CD8-positive, alpha-beta memory T cell (primary cell): ENCODE data around the gene CXCL16. TPM values are rescaled to one million over a fixed set of nuclear protein-coding genes. Genes with fewer than 3 reads are reported as not detected.

Source experiments
- CTCF ChIA-PET: fragments of 350-600 bp; sonication (Branson Sonifier 250); formaldehyde crosslinking; loops from one replicate; lab custom pipeline; 2021; ENCODE audit warnings: antibody characterized with exemption; lab: Charles Lee
- POLR2A ChIA-PET: fragments of 350-600 bp; sonication (Branson Sonifier 250); formaldehyde crosslinking; loops from one replicate; lab custom pipeline; 2021; ENCODE audit warnings: antibody characterized with exemption; lab: Charles Lee
- DNase-seq, 5 donors: peaks; one replicate each; pipeline versions ENCODE4 v3.0.0 to v3.0.0-alpha.2; 2020 to 2022; ENCODE audit warnings: mixed read lengths in 1 of 5
- H3K27ac ChIP-seq: one replicate; pipeline ENCODE4 v1.7.0; 2013; ENCODE audit warnings: low read depth, mild to moderate bottlenecking, low read length, moderate library complexity
- H3K27me3 ChIP-seq: 2 replicates; pipeline ENCODE4 v1.7.0; 2013; ENCODE audit warnings: low read length, mild to moderate bottlenecking; ENCODE audit not compliant: insufficient read depth, poor library complexity, severe bottlenecking
- H3K36me3 ChIP-seq: 2 replicates; pipeline ENCODE4 v1.7.0; 2013; ENCODE audit warnings: mild to moderate bottlenecking, low read length, moderate library complexity; ENCODE audit not compliant: insufficient read depth
- H3K4me1 ChIP-seq: 2 replicates; pipeline ENCODE4 v1.7.0; 2013; ENCODE audit warnings: mild to moderate bottlenecking, low read length, moderate library complexity; ENCODE audit not compliant: insufficient read depth
- H3K4me3 ChIP-seq: 2 replicates; pipeline ENCODE4 v1.7.0; 2013; ENCODE audit warnings: mild to moderate bottlenecking, low read length
- H3K9me3 ChIP-seq: 2 replicates; pipeline ENCODE4 v1.7.0; 2013; ENCODE audit warnings: mild to moderate bottlenecking, low read length
- H3K27ac Mint-ChIP-seq, 8 donors: one replicate each; pipeline ENCODE4 v1.8.0; 2020 to 2021; ENCODE audit warnings: mixed read lengths in 8 of 8, mild to moderate bottlenecking in 6 of 8, inconsistent platforms in 3 of 8, moderate library complexity in 3 of 8
- H3K27me3 Mint-ChIP-seq, 2 donors: one replicate each; pipeline ENCODE4 v1.8.0; 2020 to 2021; ENCODE audit warnings: mixed read lengths in 2 of 2, mild to moderate bottlenecking in 1 of 2, moderate library complexity in 1 of 2
- H3K36me3 Mint-ChIP-seq, 3 donors: one replicate each; pipeline ENCODE4 v1.8.0; 2020 to 2021; ENCODE audit warnings: mixed read lengths in 3 of 3, inconsistent platforms in 1 of 3, mild to moderate bottlenecking in 1 of 3
- H3K4me1 Mint-ChIP-seq, 3 donors: one replicate each; pipeline ENCODE4 v1.8.0; 2020 to 2021; ENCODE audit warnings: mixed read lengths in 3 of 3, inconsistent platforms in 1 of 3, mild to moderate bottlenecking in 1 of 3
- H3K4me3 Mint-ChIP-seq, 7 donors: one replicate each; pipeline ENCODE4 v1.8.0; 2020 to 2021; ENCODE audit warnings: mixed read lengths in 7 of 7, mild to moderate bottlenecking in 6 of 7, moderate library complexity in 4 of 7, inconsistent platforms in 2 of 7
- H3K9me3 Mint-ChIP-seq, 5 donors: one replicate each; pipeline ENCODE4 v1.8.0; 2020 to 2022; ENCODE audit warnings: mixed read lengths in 5 of 5, mild to moderate bottlenecking in 3 of 5, moderate library complexity in 2 of 5, inconsistent platforms in 1 of 5
- polyA plus RNA-seq: library from polyadenylated mRNA; unstranded; fragments of 300-500 nt; fragmentation: Illumina TruSeq; gene quantifications from one replicate; pipeline ENCODE4 v1.2.3, GENCODE V29; 2021
- total RNA-seq, 2 experiments: library from RNA; stranded (reverse); gene quantifications; one replicate each; pipeline ENCODE4 v1.2.3, GENCODE V29; 2021

Gene CXCL16
- total and polyA plus RNA-seq, 3 experiments from 2014 or later = 2.4 to 3.0 (median 2.8) TPM

DNA sequence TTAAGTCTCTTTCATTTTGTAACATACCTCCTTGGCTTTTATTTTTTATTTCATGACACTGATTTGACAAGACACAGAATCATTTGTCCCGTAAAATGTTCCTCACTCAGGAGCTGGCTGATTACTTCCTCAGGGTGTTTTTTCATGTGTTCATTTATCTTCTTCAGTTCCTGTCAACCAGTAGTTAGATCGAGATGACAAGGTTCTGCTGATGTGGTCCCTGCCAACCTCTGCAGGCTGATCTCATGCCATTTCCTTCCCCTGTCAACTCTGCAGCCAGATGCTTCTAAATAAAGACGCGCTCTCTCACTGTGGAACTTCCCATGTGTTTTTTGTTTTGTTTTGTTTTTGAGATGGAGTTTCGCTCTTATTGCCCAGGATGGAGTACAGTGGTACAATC is 8.1 kb upstream of the CXCL16 start:
- no peaks in the 10 kb centered on the region for H3K36me3 ChIP-seq
- H3K9me3 ChIP-seq = no peaks in the 10 kb centered on the region
- Mint-ChIP-seq H3K36me3 (no peaks in the 10 kb centered on the region), H3K4me1 (peaks cover 9 to 15% (median 14%) of the 10 kb centered on the region in 3 donors), H3K27ac (peak overlapping the region in 7 of 8 donors; percentile 44 to 83 (median 59)), H3K27me3 (peaks cover 12 to 31% of the 10 kb centered on the region in 2 donors), H3K4me3 (peak overlapping the region; percentile 18 to 77 (median 57)), H3K9me3 (no peaks in the 10 kb centered on the region)
- H3K27ac ChIP-seq = no peak overlapping the region
- peaks cover 10% of the 10 kb centered on the region for H3K4me1 ChIP-seq
- no peak overlapping the region for H3K4me3 ChIP-seq
- POLR2A ChIA-PET = interaction anchor here (0.9 kb wide), 1 partner anchor 42 kb away, joined by 3 read pairs; no protein-coding TSS in a partner anchor
- peak in 1 of 5 donors; percentile 53 for DNase-seq
- CTCF ChIA-PET = interaction anchor here (1.6 to 1.8 kb wide), 2 partner anchors 38 to 42 kb away, joined by 4 read pairs; partner anchors contain the start of genes ARRB2 and GLTPD2
- peaks cover 3% of the 10 kb centered on the region for H3K27me3 ChIP-seq

DNA sequence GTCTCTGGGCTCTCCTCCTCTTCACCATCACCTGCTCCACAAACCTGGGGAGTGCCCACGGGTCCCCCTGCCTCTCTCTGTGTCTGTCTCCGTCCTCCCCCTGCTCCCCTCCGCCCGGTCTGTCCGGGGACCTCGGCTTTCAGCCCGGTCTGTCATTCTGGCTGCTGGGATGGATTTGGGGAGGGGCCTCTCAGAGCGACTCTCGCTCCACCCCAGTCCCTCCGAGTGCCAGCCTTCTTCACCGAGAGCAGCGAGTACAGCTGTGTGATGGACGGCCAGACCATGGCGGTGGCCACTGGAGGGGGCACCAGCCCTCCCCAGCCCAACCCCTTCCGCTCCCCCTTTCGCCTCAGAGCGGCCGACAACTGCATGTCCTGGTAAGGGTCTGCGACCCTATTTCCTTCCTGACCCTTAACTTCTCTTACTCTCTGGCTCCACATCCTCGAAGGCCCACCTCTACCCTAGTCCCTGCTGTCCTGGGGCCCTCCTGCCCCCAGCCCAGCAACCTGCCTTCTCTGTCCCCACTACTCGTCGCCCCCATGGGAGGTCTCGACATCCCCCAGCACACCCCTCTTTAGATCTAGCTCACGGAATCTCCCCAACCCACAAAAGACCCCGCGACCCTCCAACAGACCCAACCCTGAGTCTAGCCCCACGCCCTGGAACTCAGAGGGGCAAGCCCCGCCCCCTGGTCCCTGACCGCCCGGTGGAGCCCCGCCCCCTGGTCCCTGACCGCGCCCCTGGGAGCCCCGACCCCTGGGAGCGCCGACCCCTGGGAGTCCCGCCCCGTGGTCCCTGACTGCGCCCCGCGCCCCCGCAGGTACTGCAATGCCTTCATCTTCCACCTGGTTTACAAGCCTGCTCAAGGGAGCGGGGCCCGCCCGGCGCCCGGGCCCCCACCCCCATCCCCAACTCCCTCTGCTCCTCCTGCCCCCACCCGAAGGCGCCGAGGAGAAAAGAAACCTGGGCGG is 5.6 kb upstream of the CXCL16 start:
- H3K27me3 ChIP-seq = peaks cover 8% of the 10 kb centered on the region
- POLR2A ChIA-PET = interaction anchor here (1.0 kb wide), 1 partner anchor 31 kb away, joined by 4 read pairs; no protein-coding TSS in a partner anchor
- CTCF ChIA-PET = no interaction called here

DNA sequence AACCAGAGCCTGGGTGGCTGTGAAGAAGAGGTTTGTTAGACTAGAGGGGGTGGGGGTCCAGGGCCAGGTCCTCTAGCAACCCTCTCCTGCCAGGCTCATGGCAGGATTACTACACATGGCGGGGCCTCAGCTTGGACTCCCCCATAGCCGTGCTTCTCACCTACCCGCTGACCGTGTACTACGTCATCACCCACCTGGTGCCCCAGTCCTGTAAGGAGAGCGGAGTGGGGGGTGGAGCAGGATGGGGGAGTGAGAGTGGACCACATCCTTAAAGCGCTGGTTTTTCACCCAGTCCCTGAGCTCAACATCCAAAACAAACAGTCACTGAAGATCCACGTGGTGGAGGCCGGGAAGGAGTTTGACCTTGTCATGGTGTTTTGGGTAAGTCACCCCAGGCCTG is 4.2 kb upstream of the CXCL16 start:
- Histone ChIP-seq H3K9me3 (no peaks in the 10 kb centered on the region), H3K4me3 (no peak overlapping the region), H3K36me3 (no peaks in the 10 kb centered on the region), H3K27me3 (peaks cover 11% of the 10 kb centered on the region), H3K27ac (no peak overlapping the region), H3K4me1 (peaks cover 19% of the 10 kb centered on the region)
- DNase-seq = no peak
- Mint-ChIP-seq H3K36me3 (no peaks in the 10 kb centered on the region), H3K9me3 (no peaks in the 10 kb centered on the region), H3K27ac (no peak overlapping the region), H3K27me3 (peaks cover 10 to 29% of the 10 kb centered on the region in 2 donors), H3K4me1 (peaks cover 16 to 24% (median 21%) of the 10 kb centered on the region in 3 donors), H3K4me3 (no peak overlapping the region)
- POLR2A ChIA-PET = no interaction called here
- CTCF ChIA-PET = interaction anchor here (1.0 to 1.7 kb wide), 3 partner anchors 12 to 47 kb away, joined by 3 to 4 read pairs (median 4); no protein-coding TSS in a partner anchor

More for the DNA sequence above, 5.6 kb upstream of the CXCL16 start:
- Mint-ChIP-seq H3K4me1 (peaks cover 11 to 18% (median 16%) of the 10 kb centered on the region in 3 donors), H3K36me3 (no peaks in the 10 kb centered on the region), H3K27ac (peak overlapping the region in 1 of 8 donors; percentile 54), H3K9me3 (no peaks in the 10 kb centered on the region), H3K27me3 (peaks cover 10 to 35% of the 10 kb centered on the region in 2 donors), H3K4me3 (no peak overlapping the region)
- no peak for DNase-seq
- Histone ChIP-seq H3K4me1 (peaks cover 12% of the 10 kb centered on the region), H3K27ac (no peak overlapping the region), H3K36me3 (no peaks in the 10 kb centered on the region), H3K4me3 (no peak overlapping the region), H3K9me3 (no peaks in the 10 kb centered on the region)

DNA sequence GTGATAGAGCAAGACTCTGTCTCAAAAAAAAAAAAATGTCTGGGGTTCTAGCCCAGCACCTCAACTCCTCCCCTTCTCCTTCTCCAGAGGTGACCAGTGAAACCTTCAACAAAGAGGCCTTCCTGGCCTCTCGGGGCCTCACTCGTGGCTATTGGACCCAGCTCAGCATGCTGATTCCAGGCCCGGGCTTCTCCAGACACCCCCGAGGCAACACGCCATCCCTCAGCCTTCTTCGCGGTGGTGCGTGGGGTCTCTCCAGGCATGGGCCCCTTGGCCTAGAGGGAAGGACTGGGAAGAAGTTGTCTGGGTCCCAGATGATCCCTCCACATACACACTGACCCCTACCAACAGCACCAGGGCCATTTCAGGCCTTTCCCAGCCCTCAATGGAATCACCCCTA is 3.5 kb upstream of the CXCL16 start:
- peaks cover 21 to 26% (median 23%) of the 10 kb centered on the region in 3 donors for H3K4me1 Mint-ChIP-seq
- CTCF ChIA-PET = interaction anchor here (1.0 to 1.7 kb wide), 3 partner anchors 11 to 47 kb away, joined by 3 to 4 read pairs (median 4); no protein-coding TSS in a partner anchor
- H3K4me3 Mint-ChIP-seq = peak overlapping the region in 1 of 7 donors; percentile 54
- peaks cover 11% of the 10 kb centered on the region for H3K27me3 ChIP-seq
- POLR2A ChIA-PET = no interaction called here
- no peak for DNase-seq
- no peaks in the 10 kb centered on the region for H3K9me3 Mint-ChIP-seq
- H3K27me3 Mint-ChIP-seq = peaks cover 12 to 23% of the 10 kb centered on the region in 2 donors
- H3K9me3 ChIP-seq = no peaks in the 10 kb centered on the region
- no peak overlapping the region for H3K27ac Mint-ChIP-seq
- H3K4me3 ChIP-seq = no peak overlapping the region
- H3K27ac ChIP-seq = no peak overlapping the region
- H3K36me3 Mint-ChIP-seq = peaks cover 0 to 3% (median 0%) of the 10 kb centered on the region in 3 donors
- H3K4me1 ChIP-seq = peaks cover 21% of the 10 kb centered on the region
- no peaks in the 10 kb centered on the region for H3K36me3 ChIP-seq

DNA sequence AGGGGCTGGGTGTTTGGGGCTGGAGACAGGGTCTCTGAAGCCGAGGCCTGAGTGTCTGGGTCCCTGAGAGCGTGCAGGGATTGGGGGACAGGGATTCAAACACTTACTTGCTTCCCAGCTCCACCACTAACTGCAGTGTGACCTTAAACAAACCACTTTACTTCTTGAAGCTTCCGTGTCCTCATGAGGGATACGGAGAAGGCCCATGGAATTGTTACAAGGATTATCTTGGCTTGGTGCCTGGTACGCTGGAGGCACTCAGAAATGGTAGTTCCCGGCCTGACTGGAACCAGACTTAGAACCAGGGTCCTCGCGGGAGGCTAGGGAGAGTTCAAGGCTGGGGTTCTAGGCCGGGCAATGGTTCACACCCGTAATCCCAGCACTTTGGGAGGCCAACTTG is 2.9 kb upstream of the CXCL16 start:
- ChIA-PET CTCF (interaction anchor here (1.7 kb wide), 1 partner anchor 11 kb away, joined by 4 read pairs; no protein-coding TSS in a partner anchor), POLR2A (no interaction called here)
- peaks cover 18% of the 10 kb centered on the region for H3K4me1 ChIP-seq
- H3K9me3 ChIP-seq = no peaks in the 10 kb centered on the region
- no peak for DNase-seq
- H3K27me3 Mint-ChIP-seq = peaks cover 14 to 20% of the 10 kb centered on the region in 2 donors
- no peak overlapping the region for H3K27ac ChIP-seq
- peaks cover 0 to 3% (median 0%) of the 10 kb centered on the region in 3 donors for H3K36me3 Mint-ChIP-seq
- no peaks in the 10 kb centered on the region for H3K36me3 ChIP-seq
- peaks cover 11% of the 10 kb centered on the region for H3K27me3 ChIP-seq
- H3K9me3 Mint-ChIP-seq = no peaks in the 10 kb centered on the region
- H3K4me1 Mint-ChIP-seq = peaks cover 16 to 23% (median 20%) of the 10 kb centered on the region in 3 donors
- no peak overlapping the region for H3K4me3 ChIP-seq
- no peak overlapping the region for H3K27ac Mint-ChIP-seq
- peak overlapping the region in 1 of 7 donors; percentile 9 for H3K4me3 Mint-ChIP-seq

DNA sequence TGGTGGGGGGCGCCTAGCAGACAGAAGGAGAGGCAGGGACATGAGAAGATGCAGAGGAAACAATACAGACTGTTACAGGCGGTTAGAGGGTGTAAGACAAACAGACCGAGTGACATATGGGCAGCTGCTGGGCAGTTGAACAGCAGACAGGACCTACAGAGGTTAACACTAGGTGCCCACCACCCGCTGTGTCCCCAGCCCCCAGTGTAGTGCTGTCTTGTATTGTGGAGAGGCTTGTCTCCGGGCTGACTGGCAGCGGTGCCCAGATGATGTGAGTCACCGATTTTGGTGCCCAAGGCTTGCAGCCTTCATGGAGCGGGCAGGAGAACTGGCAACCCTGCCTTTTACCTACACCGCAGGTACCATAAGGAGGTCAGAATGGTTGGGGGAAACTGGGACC is 2.4 kb upstream of the CXCL16 start:
- no peak for DNase-seq
- H3K9me3 Mint-ChIP-seq = no peaks in the 10 kb centered on the region
- peaks cover 0 to 3% (median 0%) of the 10 kb centered on the region in 3 donors for H3K36me3 Mint-ChIP-seq
- H3K9me3 ChIP-seq = no peaks in the 10 kb centered on the region
- H3K4me3 Mint-ChIP-seq = peak overlapping the region in 2 of 7 donors; percentile 9 to 51
- H3K27me3 Mint-ChIP-seq = peaks cover 14 to 20% of the 10 kb centered on the region in 2 donors
- H3K4me3 ChIP-seq = no peak overlapping the region
- H3K27me3 ChIP-seq = peaks cover 11% of the 10 kb centered on the region
- no peak overlapping the region for H3K27ac ChIP-seq
- H3K36me3 ChIP-seq = no peaks in the 10 kb centered on the region
- ChIA-PET CTCF (no interaction called here), POLR2A (no interaction called here)
- no peak overlapping the region for H3K27ac Mint-ChIP-seq
- H3K4me1 ChIP-seq = peaks cover 18% of the 10 kb centered on the region
- peaks cover 14 to 22% (median 20%) of the 10 kb centered on the region in 3 donors for H3K4me1 Mint-ChIP-seq

DNA sequence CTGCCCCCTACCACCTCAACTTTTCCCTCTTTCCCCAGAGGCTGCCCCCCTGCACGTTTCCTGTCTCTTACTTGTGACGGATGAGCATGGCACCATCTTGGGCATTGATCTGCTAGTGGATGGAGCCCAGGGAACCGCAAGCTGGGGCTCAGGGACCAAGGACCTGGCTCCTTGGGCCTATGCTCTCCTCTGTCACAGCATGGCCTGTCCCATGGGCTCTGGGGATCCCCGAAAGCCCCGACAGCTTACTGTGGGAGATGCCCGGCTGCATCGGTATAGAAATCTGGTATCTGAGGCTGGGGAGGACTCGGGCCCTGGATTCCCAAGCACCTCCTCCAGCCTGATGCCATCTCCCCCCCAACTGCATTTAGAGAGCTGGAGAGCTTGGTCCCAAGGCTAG is 1.8 kb upstream of the CXCL16 start:
- CTCF ChIA-PET = no interaction called here

More for the DNA sequence above, 1.8 kb upstream of the CXCL16 start:
- no peaks in the 10 kb centered on the region for H3K9me3 ChIP-seq
- no peaks in the 10 kb centered on the region for H3K36me3 ChIP-seq
- Mint-ChIP-seq H3K27ac (peak overlapping the region in 1 of 8 donors; percentile 47), H3K4me1 (peaks cover 14 to 21% (median 19%) of the 10 kb centered on the region in 3 donors), H3K36me3 (peaks cover 0 to 3% (median 0%) of the 10 kb centered on the region in 3 donors), H3K27me3 (peaks cover 14 to 20% of the 10 kb centered on the region in 2 donors), H3K4me3 (peak overlapping the region in 5 of 7 donors; percentile 8 to 81 (median 65)), H3K9me3 (no peaks in the 10 kb centered on the region)
- peaks cover 18% of the 10 kb centered on the region for H3K4me1 ChIP-seq
- POLR2A ChIA-PET = interaction anchor here (0.6 kb wide), 1 partner anchor 10 kb away, joined by 6 read pairs; no protein-coding TSS in a partner anchor
- no peak overlapping the region for H3K4me3 ChIP-seq
- no peak overlapping the region for H3K27ac ChIP-seq
- peaks cover 11% of the 10 kb centered on the region for H3K27me3 ChIP-seq
- no peak for DNase-seq
